Measurements from ENCODE around the gene FJX1.
"Not testable (repeated sequence)": the region's sequence is repeated elsewhere in the genome, so short reads cannot be mapped to it uniquely, and the experiment has no call there.

Gene FJX1

DNA sequence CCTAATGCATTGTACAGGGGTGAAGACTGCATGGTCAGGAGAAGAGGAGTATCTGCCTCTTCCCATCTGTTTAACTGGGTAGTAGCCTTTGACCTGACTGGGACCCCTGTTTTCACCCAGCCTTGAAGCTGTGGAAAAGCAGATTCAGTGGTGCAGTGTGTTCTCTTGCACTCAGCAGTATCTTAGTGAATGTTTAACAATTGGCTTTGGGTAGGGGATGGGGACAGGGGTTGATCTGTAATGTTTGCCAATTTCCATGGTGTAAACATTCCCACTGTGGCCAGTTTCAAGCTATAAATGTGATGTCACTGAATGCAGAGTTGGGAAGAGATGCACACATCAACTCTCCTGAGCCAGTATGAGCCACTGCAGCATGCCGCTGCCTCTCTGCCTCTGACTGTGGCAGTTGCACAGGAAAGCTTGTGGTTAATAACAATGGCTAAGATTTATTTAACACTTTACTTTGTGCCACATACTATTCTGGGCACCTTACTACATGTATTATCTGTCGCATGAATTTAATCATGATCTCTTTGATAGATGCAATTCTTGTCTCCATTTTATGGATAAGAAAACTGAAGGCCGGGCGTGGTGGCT lies 15.7 kb downstream of the FJX1 start:
- Histone ChIP-seq H3K36me3 (ENCODE audit: control insufficient read depth, insufficient read depth, low read length) (no peaks in the 10 kb centered on the region), H3K9me3 (ENCODE audit: control insufficient read depth, insufficient read depth, low read depth, low read length) (no peaks in the 10 kb centered on the region), H3K9ac (ENCODE audit: low read length) (no peak overlapping the region), H3K4me1 (ENCODE audit: control insufficient read depth, insufficient read depth, low read length) (no peaks in the 10 kb centered on the region), H3K27ac (ENCODE audit: low read depth, low read length) (no peak overlapping the region), H3K27me3 (ENCODE audit: control insufficient read depth, insufficient read depth, low read length) (no peaks in the 10 kb centered on the region), H3K4me3 (ENCODE audit: low read depth, low read length) (no peak overlapping the region)

DNA sequence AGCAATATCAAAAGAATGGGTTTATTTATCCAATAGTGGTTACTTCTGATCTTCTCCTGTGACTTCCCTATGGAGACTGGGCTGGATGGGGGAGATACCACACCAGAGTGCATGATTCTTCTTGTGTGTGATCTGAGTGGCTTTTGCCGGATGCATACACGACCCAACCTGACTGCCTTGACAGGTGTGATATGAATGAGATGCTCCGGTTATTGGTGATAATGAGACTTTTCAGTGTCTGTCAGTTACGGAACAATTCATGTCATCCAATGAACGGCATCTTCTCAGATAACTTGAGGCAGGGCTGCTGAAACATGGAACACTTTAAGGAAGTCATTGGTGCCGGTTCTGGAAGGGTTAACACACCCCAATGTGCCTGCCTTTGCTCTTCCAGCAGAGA lies 17.7 kb downstream of the FJX1 start:
- Histone ChIP-seq H3K36me3 (ENCODE audit: control insufficient read depth, insufficient read depth, low read length) (no peaks in the 10 kb centered on the region), H3K27me3 (ENCODE audit: control insufficient read depth, insufficient read depth, low read length) (no peaks in the 10 kb centered on the region), H3K9ac (ENCODE audit: low read length) (no peak overlapping the region), H3K4me3 (ENCODE audit: low read depth, low read length) (no peak overlapping the region), H3K4me1 (ENCODE audit: control insufficient read depth, insufficient read depth, low read length) (no peaks in the 10 kb centered on the region), H3K9me3 (ENCODE audit: control insufficient read depth, insufficient read depth, low read depth, low read length) (no peaks in the 10 kb centered on the region), H3K27ac (ENCODE audit: low read depth, low read length) (no peak overlapping the region)

DNA sequence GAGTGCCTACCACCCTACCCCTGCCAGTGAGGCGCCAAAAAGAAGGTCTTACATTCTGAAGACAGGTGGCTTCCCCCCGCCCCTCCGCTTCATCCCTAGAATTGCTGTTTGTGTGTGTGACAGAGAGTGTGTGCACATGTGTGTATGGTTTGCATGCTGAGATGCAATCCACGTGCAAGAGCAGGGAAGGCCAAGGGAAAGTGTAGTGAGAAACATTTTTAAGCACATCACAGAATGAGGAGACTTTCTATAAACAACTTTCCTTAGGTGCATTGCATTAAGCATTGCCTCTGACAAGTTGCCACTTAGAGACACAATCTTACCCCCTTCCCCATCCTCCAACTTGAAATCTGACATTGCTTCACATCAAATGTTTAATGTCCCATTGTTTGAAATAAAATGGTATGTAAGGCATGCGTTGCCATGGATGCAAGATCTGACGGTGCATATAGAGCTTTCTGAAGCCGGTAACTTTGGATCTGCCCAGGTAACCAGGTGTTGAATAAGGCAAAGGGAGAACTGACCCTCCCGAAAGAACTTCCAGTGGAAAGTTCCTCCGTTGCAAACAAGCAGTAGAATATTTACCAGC lies 21.4 kb downstream of the FJX1 start:
- Histone ChIP-seq H3K27ac (ENCODE audit: low read depth, low read length) (no peak overlapping the region), H3K9ac (ENCODE audit: low read length) (no peak overlapping the region), H3K4me3 (ENCODE audit: low read depth, low read length) (no peak overlapping the region)

GRCh38 chr11:35641171-35641897 lies 23.1 kb downstream of the FJX1 start:
- no peak overlapping the region for H3K27ac ChIP-seq (ENCODE audit: low read depth, low read length)
- no peaks in the 10 kb centered on the region for H3K36me3 ChIP-seq (ENCODE audit: control insufficient read depth, insufficient read depth, low read length)
- no peak overlapping the region for H3K4me3 ChIP-seq (ENCODE audit: low read depth, low read length)
- H3K9ac ChIP-seq (ENCODE audit: low read length): no peak overlapping the region
- no peaks in the 10 kb centered on the region for H3K27me3 ChIP-seq (ENCODE audit: control insufficient read depth, insufficient read depth, low read length)
- no peaks in the 10 kb centered on the region for H3K4me1 ChIP-seq (ENCODE audit: control insufficient read depth, insufficient read depth, low read length)
- no peaks in the 10 kb centered on the region for H3K9me3 ChIP-seq (ENCODE audit: control insufficient read depth, insufficient read depth, low read depth, low read length)

More for the DNA sequence above, 21.4 kb downstream of the FJX1 start:
- no peaks in the 10 kb centered on the region for H3K4me1 ChIP-seq (ENCODE audit: control insufficient read depth, insufficient read depth, low read length)
- no peaks in the 10 kb centered on the region for H3K9me3 ChIP-seq (ENCODE audit: control insufficient read depth, insufficient read depth, low read depth, low read length)
- H3K27me3 ChIP-seq (ENCODE audit: control insufficient read depth, insufficient read depth, low read length): no peaks in the 10 kb centered on the region
- no peaks in the 10 kb centered on the region for H3K36me3 ChIP-seq (ENCODE audit: control insufficient read depth, insufficient read depth, low read length)

GRCh38 chr11:35641964-35642363 lies 23.7 kb downstream of the FJX1 start:
- Histone ChIP-seq H3K27me3 (ENCODE audit: control insufficient read depth, insufficient read depth, low read length) (no peaks in the 10 kb centered on the region), H3K9me3 (ENCODE audit: control insufficient read depth, insufficient read depth, low read depth, low read length) (no peaks in the 10 kb centered on the region), H3K4me1 (ENCODE audit: control insufficient read depth, insufficient read depth, low read length) (no peaks in the 10 kb centered on the region), H3K4me3 (ENCODE audit: low read depth, low read length) (no peak overlapping the region), H3K36me3 (ENCODE audit: control insufficient read depth, insufficient read depth, low read length) (no peaks in the 10 kb centered on the region), H3K27ac (ENCODE audit: low read depth, low read length) (no peak overlapping the region), H3K9ac (ENCODE audit: low read length) (no peak overlapping the region)

DNA sequence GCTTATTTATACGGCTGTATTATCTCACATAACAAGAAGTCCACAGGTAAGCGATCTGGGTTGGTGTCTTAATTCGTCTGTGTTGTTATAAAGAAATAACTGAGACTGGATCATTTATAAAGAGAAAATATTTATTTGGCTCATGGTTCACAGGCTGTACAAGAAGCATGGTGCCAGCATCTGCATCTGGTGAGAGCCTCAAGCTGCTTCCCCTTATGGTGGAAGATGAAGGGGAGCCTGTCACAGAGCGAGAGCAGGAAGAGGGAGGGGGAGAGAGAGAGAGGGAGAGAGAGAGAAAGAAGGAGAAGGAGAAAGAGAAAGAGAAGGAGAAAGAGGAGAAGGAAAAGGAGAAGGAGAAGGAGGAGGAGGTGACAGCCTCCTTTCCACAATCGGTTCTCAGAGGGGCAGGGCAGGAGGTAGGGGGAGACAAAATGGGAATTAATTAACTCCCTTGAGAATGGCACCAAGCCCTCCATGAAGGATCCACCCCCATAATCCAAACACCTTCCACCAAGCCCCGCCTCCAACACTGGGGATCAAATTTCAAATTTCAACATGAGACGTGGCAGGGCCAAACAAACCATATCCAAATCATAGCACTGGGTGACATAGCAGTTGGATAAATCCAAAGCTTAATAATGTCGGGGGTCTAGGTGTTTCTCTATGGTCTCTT lies 29.3 kb downstream of the FJX1 start:
- no peak overlapping the region for H3K9ac ChIP-seq (ENCODE audit: low read length)
- H3K4me1 ChIP-seq (ENCODE audit: control insufficient read depth, insufficient read depth, low read length): no peaks in the 10 kb centered on the region
- no peaks in the 10 kb centered on the region for H3K36me3 ChIP-seq (ENCODE audit: control insufficient read depth, insufficient read depth, low read length)
- no peak overlapping the region for H3K4me3 ChIP-seq (ENCODE audit: low read depth, low read length)
- H3K27me3 ChIP-seq (ENCODE audit: control insufficient read depth, insufficient read depth, low read length): 0 out of 2 replicates have a peak, but pooled peaks cover 2% of the 10 kb centered on the region
- H3K27ac ChIP-seq (ENCODE audit: low read depth, low read length): no peak overlapping the region
- H3K9me3 ChIP-seq (ENCODE audit: control insufficient read depth, insufficient read depth, low read depth, low read length): no peaks in the 10 kb centered on the region

GRCh38 chr11:35650006-35650405 lies 31.7 kb downstream of the FJX1 start:
- Histone ChIP-seq H3K9ac (ENCODE audit: low read length) (no peak overlapping the region), H3K27me3 (ENCODE audit: control insufficient read depth, insufficient read depth, low read length) (peaks cover 16% of the 10 kb centered on the region), H3K27ac (ENCODE audit: low read depth, low read length) (no peak overlapping the region), H3K4me1 (ENCODE audit: control insufficient read depth, insufficient read depth, low read length) (peaks cover 5% of the 10 kb centered on the region), H3K9me3 (ENCODE audit: control insufficient read depth, insufficient read depth, low read depth, low read length) (no peaks in the 10 kb centered on the region), H3K4me3 (ENCODE audit: low read depth, low read length) (no peak overlapping the region), H3K36me3 (ENCODE audit: control insufficient read depth, insufficient read depth, low read length) (no peaks in the 10 kb centered on the region)

DNA sequence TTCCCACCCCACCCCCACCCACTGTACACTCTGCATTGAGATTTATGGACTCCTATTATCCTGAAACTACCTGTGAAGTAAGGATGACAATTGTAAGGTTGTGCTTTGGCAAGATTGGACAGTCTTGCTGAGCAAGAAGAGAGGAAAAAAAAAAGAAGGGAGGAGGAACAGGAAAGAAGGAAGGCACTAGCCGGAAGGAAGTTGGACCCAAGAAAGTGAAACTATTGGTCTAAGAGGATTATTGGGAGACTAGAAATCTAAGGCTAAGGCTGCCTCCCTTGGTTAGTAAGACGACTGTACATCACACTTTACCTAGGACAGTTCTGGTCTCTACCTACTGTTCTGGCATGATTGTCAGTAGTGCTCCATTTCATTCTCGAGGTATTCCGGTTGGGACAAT lies 32.2 kb downstream of the FJX1 start:
- Histone ChIP-seq H3K27ac (ENCODE audit: low read depth, low read length) (no peak overlapping the region), H3K4me3 (ENCODE audit: low read depth, low read length) (no peak overlapping the region), H3K27me3 (ENCODE audit: control insufficient read depth, insufficient read depth, low read length) (peaks cover 17% of the 10 kb centered on the region), H3K9ac (ENCODE audit: low read length) (no peak overlapping the region), H3K9me3 (ENCODE audit: control insufficient read depth, insufficient read depth, low read depth, low read length) (no peaks in the 10 kb centered on the region), H3K36me3 (ENCODE audit: control insufficient read depth, insufficient read depth, low read length) (no peaks in the 10 kb centered on the region), H3K4me1 (ENCODE audit: control insufficient read depth, insufficient read depth, low read length) (peaks cover 9% of the 10 kb centered on the region)

DNA sequence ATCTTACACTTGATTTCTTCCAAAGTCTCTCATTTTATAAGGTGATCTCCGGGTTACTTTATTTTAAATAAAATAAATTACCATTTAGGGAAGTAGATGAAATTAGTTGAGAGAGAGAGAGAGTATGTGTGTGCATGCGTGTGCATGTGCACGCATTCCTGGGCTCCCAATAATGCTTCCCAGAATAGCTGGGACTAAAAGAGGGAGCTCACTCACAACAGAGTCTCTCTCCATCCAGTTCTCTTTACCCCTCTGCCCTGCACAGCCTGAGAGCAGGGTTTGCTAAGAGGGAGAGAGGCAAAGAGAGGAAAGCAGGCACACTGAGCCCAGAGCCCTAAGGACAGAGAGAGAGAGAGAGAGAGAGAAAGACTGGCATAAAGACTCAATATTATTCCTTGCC lies 33.0 kb downstream of the FJX1 start:
- Histone ChIP-seq H3K4me1 (ENCODE audit: control insufficient read depth, insufficient read depth, low read length) (peaks cover 15% of the 10 kb centered on the region), H3K27ac (ENCODE audit: low read depth, low read length) (no peak overlapping the region), H3K9me3 (ENCODE audit: control insufficient read depth, insufficient read depth, low read depth, low read length) (no peaks in the 10 kb centered on the region), H3K4me3 (ENCODE audit: low read depth, low read length) (no peak overlapping the region), H3K9ac (ENCODE audit: low read length) (no peak overlapping the region), H3K27me3 (ENCODE audit: control insufficient read depth, insufficient read depth, low read length) (peaks cover 23% of the 10 kb centered on the region), H3K36me3 (ENCODE audit: control insufficient read depth, insufficient read depth, low read length) (no peaks in the 10 kb centered on the region)

DNA sequence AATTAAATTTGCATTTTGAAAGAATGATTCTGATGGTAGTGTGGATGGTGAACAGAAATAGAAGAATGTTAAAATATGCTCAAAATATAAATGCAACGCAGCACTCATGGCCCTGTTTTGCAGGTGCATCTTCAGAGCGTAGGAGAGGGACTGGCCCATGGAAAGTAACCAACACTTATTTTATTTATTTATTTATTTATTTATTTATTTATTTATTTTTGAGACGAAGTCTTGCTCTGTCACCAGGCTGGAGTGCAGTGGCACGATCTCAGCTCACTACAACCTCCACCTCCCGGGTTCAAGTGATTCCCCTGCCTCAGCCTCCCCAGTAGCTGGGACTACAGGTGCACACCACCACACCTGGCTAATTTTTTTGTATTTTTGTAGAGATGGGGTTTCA lies 34.5 kb downstream of the FJX1 start:
- not testable (repeated sequence) for H3K9me3 ChIP-seq (ENCODE audit: control insufficient read depth, insufficient read depth, low read depth, low read length); H3K4me3 ChIP-seq (ENCODE audit: low read depth, low read length); H3K36me3 ChIP-seq (ENCODE audit: control insufficient read depth, insufficient read depth, low read length); H3K9ac ChIP-seq (ENCODE audit: low read length); H3K27ac ChIP-seq (ENCODE audit: low read depth, low read length)
- peaks cover 29% of the 10 kb centered on the region for H3K27me3 ChIP-seq (ENCODE audit: control insufficient read depth, insufficient read depth, low read length)
- H3K4me1 ChIP-seq (ENCODE audit: control insufficient read depth, insufficient read depth, low read length): peaks cover 15% of the 10 kb centered on the region

GRCh38 chr11:35654711-35655110 lies 36.5 kb downstream of the FJX1 start:
- no peaks in the 10 kb centered on the region for H3K9me3 ChIP-seq (ENCODE audit: control insufficient read depth, insufficient read depth, low read depth, low read length)
- no peak overlapping the region for H3K27ac ChIP-seq (ENCODE audit: low read depth, low read length)
- no peak overlapping the region for H3K4me3 ChIP-seq (ENCODE audit: low read depth, low read length)
- no peak overlapping the region for H3K9ac ChIP-seq (ENCODE audit: low read length)
- no peaks in the 10 kb centered on the region for H3K36me3 ChIP-seq (ENCODE audit: control insufficient read depth, insufficient read depth, low read length)
- H3K27me3 ChIP-seq (ENCODE audit: control insufficient read depth, insufficient read depth, low read length): peaks cover 43% of the 10 kb centered on the region
- peaks cover 15% of the 10 kb centered on the region for H3K4me1 ChIP-seq (ENCODE audit: control insufficient read depth, insufficient read depth, low read length)

All from HUES6 (cell line).